Measurements from ENCODE around the gene CENPQ. TPM values are rescaled to one million over a fixed set of nuclear protein-coding genes. Genes with fewer than 3 reads are reported as not detected.

CENPQ gene
- total and polyA plus RNA-seq, 2 of the 13 experiments (the other 11 are each of a cell fraction or from before 2014, with no cell fraction given), result 9.1 to 20.1 TPM

GRCh38 chr6:49517919-49518318 lies 54.7 kb downstream of the CENPQ start (continued):
- TF ChIP-seq ARID5B (CRISPR knock-in tag; IDR thresholded peaks at IDR 0.05), result peak; percentile 52; the same call in 1 of the 2 replicates
- TF ChIP-seq TSC22D2 (CRISPR knock-in tag; IDR thresholded peaks at IDR 0.05; ENCODE audit: borderline replicate concordance), result no peak
- no peak for TF ChIP-seq TCF7 (IDR thresholded peaks at IDR 0.05; ENCODE audit: low read depth)
- TF ChIP-seq ZMYM4 (CRISPR knock-in tag; IDR thresholded peaks at IDR 0.05), result no peak
- TF ChIP-seq ZNF703 (CRISPR knock-in tag; IDR thresholded peaks at IDR 0.05; ENCODE audit: borderline replicate concordance), result no peak
- no peak for TF ChIP-seq SRSF4 (IDR thresholded peaks at IDR 0.05; ENCODE audit: low read depth, low read length, poor library complexity, severe bottlenecking)
- TF ChIP-seq GFI1 (CRISPR knock-in tag; IDR thresholded peaks at IDR 0.05; ENCODE audit: borderline replicate concordance), result no peak
- TF ChIP-seq RARA (CRISPR knock-in tag; IDR thresholded peaks at IDR 0.05), result peak; percentile 53; the same call in 1 of the 2 replicates
- TF ChIP-seq ATF2 (CRISPR knock-in tag; IDR thresholded peaks at IDR 0.05), result no peak
- no peak for TF ChIP-seq KDM6A (CRISPR knock-in tag; IDR thresholded peaks at IDR 0.05; ENCODE audit: low read depth)
- no peak for TF ChIP-seq ZNF629 (CRISPR knock-in tag; conservative IDR thresholded peaks at IDR 0.05)
- no peak for TF ChIP-seq FOXC1 (CRISPR knock-in tag; IDR thresholded peaks at IDR 0.05; ENCODE audit: borderline replicate concordance)
